Neural progenitor cell (in vitro differentiated cells): Measurements from ENCODE around the gene SMARCC2.

Experiments
- EZH2 ChIP-seq: fragments of 200-600 bp; sonication (generic); IDR thresholded peaks from 2 replicates; pipeline ENCODE4 v1.6.1; 2017; ENCODE audit warnings: antibody characterized with exemption, mild to moderate bottlenecking, moderate library complexity
- EZH2phosphoT487 ChIP-seq: fragments of 200-600 bp; sonication (generic); IDR thresholded peaks from 2 replicates; pipeline ENCODE4 v1.6.1; 2017; ENCODE audit warnings: antibody characterized with exemption
- TF ChIP-seq, protein P1 (sequence below): fragments of 200-600 bp; sonication (generic); IDR thresholded peaks from 2 replicates; pipeline ENCODE4 v1.5.1; 2017; ENCODE audit warnings: antibody characterized with exemption, mild to moderate bottlenecking

DNA sequence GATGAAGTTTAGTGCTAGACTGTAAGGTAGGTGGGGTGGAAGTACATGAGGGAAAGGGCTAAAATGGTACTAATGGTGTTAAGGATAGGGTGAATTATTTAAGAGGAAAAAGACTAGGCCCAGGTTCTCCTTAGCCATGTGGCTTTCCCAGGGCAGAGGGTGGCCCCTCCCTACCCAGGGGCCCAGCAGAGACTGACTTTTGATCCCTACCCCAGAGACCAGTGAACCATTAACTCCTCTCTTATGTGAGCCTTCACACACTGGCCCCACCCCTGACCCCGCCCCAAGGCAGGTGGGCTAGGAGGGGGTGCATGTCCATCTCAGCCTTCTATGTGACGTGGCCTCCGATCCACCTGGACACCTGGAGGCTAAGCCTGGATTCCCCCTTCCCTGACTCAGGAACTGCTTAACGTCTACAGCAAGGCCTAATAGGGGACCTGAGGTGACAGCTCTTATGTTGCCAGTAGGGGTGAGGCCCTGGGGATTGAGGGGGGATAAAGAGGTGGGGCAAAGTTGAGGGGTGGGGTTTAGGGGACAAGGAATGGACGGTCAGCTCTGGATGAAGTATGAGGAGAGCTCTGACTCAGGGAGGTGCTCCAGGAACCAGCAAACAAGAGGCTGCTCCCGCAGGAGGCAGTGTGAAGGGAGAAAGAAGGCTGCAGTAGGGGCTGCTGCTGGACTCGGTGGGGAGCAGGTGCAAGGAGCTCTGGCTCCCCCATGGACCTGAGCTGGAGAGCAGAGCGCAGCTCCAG lies 41.3 kb upstream of the SMARCC2 start:
- TF ChIP-seq EZH2phosphoT487 (no peak), EZH2 (no peak)
- TF ChIP-seq, protein P1, sequence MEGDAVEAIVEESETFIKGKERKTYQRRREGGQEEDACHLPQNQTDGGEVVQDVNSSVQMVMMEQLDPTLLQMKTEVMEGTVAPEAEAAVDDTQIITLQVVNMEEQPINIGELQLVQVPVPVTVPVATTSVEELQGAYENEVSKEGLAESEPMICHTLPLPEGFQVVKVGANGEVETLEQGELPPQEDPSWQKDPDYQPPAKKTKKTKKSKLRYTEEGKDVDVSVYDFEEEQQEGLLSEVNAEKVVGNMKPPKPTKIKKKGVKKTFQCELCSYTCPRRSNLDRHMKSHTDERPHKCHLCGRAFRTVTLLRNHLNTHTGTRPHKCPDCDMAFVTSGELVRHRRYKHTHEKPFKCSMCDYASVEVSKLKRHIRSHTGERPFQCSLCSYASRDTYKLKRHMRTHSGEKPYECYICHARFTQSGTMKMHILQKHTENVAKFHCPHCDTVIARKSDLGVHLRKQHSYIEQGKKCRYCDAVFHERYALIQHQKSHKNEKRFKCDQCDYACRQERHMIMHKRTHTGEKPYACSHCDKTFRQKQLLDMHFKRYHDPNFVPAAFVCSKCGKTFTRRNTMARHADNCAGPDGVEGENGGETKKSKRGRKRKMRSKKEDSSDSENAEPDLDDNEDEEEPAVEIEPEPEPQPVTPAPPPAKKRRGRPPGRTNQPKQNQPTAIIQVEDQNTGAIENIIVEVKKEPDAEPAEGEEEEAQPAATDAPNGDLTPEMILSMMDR: no peak
